Colon (tissue), 2 donors: ENCODE results near the gene DHRS12.

Experiments
- FAIRE-seq: peaks from 2 replicates; lab custom pipeline; 2012; peaks lifted over from hg19 to GRCh38; lab: Jason Lieb, UNC
- donor health status: control.
- donor health status: control.

The DHRS12 gene, protein sequence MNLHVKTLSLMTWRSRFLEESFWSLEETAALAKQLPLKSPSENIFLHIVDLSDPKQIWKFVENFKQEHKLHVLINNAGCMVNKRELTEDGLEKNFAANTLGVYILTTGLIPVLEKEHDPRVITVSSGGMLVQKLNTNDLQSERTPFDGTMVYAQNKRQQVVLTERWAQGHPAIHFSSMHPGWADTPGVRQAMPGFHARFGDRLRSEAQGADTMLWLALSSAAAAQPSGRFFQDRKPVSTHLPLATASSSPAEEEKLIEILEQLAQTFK

GRCh38 chr13:51803422-51804294 lies at the start of gene DHRS12:
TSS of gene DHRS12 (minus strand) at chr13:51804163. CDS start at chr13:51799659, 4,504 bp downstream.
- FAIRE-seq, result no peak

DNA sequence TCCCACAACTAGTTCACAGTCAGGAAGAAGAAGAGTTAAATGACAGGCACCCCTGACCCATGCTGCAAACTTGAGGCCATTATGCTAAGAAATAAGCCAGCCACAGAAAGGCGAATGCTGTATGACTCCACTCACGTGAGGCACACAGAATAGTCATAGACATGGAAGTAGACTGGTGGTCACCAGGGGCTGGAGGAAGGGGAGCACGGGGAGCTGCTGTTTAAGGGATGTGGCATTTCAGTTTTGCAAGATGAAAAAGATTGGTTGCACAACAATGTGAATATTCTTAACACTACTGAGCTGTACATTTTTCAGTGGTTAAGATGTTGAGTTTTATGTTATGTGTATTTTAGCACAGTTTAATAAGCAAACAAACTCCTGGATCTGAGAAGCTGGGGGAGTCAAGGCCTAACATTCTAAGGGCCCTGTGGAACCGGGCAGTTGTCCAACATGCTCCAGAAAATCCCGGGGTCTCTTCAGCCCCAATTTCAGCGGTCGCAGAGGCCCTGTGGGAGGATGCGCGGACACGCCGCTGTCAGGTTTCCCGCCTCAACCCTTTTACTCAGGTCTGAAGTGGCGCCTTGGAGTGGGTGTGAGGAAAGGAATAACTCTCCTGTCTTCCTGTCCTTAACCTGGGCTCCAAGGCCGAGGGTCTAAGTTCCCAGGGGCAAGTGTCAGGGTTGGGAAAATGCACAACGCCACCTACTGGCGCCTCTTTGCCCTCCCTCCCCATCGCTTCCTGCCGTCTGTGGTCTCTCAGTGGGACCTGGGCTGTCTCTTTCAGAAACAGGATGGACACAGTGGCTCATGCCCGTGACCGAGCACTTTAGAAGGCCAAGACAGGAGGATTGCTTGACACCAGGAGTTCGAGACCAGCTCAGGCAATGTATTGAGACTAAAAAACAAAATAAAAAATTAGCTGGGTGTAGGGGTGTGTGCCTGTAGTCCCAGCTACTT lies 45.5 kb upstream of the DHRS12 start:
- no peak for FAIRE-seq

- no peak for FAIRE-seq
These were observed 44.7 kb upstream of the DHRS12 start for GRCh38 chr13:51848674-51849073.

- no peak for FAIRE-seq
These were observed 42.8 kb upstream of the DHRS12 start for GRCh38 chr13:51846756-51847155.

GRCh38 chr13:51845574-51846318 lies 41.8 kb upstream of the DHRS12 start:
- FAIRE-seq, result no peak

DNA sequence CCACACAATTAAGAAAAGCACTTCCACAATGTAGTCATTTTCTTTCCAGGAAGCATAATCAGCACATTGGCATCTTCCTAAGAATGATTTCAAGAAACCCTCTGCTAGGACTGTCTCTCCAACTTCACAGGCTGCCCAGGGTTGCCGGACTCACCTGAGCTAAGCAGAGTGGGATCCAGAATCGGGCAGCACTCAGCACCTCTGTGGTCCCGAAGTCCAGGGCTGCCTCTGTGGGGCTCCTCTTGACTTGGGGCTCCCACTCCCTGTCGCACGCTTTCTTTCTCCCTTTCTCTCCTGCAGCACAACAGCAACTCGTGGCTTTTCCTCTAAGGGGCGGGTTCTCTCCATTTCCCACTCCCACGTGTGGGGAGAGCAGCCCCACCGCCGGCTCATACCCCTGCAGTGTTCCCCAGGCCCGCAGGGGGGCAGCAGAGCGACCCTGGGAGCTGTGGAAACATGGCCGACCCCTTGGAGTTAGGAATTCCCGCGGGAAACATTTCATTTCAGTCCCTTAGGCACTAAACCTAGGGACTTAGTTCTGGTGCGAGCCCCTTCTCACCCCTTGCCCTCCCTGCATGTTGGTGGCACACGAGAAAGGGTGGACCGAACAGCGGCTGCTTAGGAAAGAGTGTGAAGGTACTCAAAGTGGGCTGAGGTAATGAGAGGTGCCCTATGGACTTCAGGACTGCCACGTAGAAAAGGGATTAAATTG lies 41.1 kb upstream of the DHRS12 start, which contains the start of gene TMEM272:
Gene TMEM272 (minus strand): TSS at position 316 of the 712 bp plus-strand sequence. CDS start 6,647 bp downstream, outside the sequence.
- no peak for FAIRE-seq

- no peak for FAIRE-seq
These were observed 39.6 kb upstream of the DHRS12 start for GRCh38 chr13:51843529-51843928.

DNA sequence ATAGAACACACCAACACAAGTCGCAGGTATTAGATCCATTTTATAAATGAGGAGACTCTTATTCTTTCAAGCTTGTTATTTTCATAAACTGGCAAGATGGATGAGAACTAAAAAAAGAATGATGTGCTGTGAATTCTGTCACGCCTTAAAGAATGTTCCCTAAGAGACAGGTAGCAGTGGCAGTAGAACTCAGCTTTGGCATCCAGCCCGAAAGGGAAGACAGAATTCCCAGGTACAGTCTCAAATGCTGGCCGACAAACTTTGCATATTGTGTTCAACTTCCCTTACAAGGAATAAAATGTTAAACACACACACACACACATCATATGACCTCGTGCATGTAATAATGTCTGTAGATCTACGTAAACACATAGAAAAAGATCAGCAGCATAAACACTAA lies 37.8 kb upstream of the DHRS12 start:
- no peak for FAIRE-seq

GRCh38 chr13:51840917-51841316 lies 37.0 kb upstream of the DHRS12 start:
- no peak for FAIRE-seq

GRCh38 chr13:51839711-51840540 lies 36.0 kb upstream of the DHRS12 start:
- no peak for FAIRE-seq

GRCh38 chr13:51838240-51838846 lies 34.4 kb upstream of the DHRS12 start:
- no peak for FAIRE-seq

GRCh38 chr13:51837016-51837415 lies 33.1 kb upstream of the DHRS12 start:
- no peak for FAIRE-seq

- no peak for FAIRE-seq
These were observed 30.7 kb upstream of the DHRS12 start for GRCh38 chr13:51834581-51835171.

GRCh38 chr13:51833980-51834379 lies 30.0 kb upstream of the DHRS12 start:
- FAIRE-seq, result no peak

DNA sequence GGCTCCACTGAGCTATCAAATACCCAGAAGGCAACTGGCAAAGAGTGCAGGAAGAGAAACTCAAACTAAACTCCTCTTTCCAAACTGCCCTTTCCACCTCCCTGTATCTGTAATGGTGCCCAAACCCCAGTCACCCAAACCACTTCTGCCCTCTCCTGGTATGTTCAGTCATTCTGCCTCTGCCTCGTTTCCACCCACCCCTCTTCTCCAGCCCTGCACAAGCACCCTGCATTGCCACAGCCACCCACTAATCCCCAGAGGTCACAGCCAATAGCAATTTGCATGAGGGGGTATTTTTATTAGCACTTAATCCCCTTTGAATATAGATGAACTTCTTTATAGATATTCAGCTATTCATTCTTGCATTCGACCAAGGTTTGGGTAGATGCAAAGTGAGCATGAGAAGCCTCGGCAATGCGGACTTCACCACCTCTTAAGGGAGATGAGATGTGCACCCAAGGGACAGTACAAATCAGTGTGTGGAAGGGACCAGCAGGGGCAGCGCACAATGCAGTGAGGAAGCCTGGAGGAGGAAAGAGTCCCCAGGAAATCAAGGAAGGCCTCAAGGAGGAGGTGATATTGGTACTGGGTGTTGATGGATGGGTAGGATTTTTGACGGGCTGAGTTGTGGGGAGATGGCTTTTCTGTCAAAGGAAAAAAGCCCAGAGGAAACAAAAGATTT lies 28.6 kb upstream of the DHRS12 start:
- no peak for FAIRE-seq

DNA sequence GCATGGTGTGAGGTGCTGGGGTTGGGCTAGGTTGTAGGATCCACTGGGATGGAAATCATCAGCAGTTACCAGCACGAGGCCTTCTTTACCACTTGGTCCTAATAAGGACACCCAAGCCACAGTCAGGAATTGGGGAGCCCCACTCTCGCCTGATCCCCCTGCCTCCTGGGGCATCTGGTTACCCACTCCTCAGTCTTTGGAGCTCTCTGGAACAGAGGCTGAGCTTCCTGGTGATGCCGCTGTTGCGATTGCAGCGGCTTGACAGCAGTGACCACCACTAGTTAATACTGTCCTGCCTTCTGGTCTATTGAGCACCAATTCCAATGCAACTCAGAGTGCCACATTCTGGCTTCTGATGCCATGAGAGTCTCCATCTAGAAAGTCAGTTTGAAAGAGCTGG lies 27.6 kb upstream of the DHRS12 start:
- no peak for FAIRE-seq

GRCh38 chr13:51829568-51829899 lies 25.6 kb upstream of the DHRS12 start:
- FAIRE-seq, result no peak

DNA sequence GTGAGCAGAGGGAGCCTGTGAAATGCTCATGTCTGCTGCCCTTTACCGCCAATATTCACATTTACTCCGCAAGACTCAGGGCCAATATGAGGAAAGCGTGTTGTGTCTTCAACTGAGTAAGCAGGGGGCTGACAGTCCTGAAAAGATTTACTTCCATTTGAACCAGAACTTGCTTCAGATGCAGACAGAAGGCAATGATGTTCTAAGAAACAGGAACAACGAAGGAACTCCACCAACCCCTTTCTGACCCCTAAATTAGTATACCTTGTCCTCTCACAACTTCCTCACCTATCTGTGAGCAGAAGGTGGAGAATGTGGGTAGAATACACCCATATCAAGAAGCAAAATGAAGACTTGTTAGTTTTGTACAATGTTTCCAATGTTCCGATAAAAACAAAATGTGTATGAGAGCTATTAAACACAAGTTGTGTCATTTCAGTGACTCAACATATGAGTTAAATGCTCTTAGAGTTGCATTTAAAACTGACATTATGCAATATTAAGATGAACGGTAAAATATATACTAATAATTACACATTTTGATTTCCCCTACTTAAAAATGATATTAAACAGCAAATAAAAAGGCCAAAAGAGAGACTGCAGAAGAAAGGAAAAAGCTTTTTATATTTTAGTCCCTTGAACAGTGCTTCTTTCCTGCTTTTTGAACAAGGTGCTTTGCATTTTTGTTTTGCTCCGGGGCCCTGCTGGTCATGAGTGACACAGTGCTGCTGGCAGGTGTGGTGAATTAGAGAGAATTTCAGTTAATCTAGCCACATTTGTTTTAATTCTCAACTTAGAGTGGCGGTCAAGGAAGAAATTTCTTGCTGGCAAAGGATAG lies 25.0 kb upstream of the DHRS12 start:
- FAIRE-seq, result no peak
